Gastrocnemius medialis (tissue), 4 donors: Measurements from ENCODE around the gene TAF11L13.

ENCODE experiments used
- CTCF ChIP-seq, 5 experiments: fragments of 450-650 bp in 3 of 5; fragments of 200-600 bp in 2 of 5; sonication (generic) in 2 of 5; IDR thresholded peaks in 4 of 5; conservative IDR thresholded peaks in 1 of 5; 1 replicate in 4 of 5; 2 replicates in 1 of 5; pipeline ENCODE4 v1.5.1; 2016 to 2019; ENCODE audit warnings: antibody characterized with exemption in 5 of 5, mild to moderate bottlenecking in 3 of 5, moderate library complexity in 3 of 5
- POLR2A ChIP-seq, 2 donors: fragments of 450-650 bp; IDR thresholded peaks; one replicate each; pipeline ENCODE4 v1.6.1; 2017; ENCODE audit warnings: antibody characterized with exemption in 2 of 2, mild to moderate bottlenecking in 2 of 2, moderate library complexity in 2 of 2

GRCh38 chr5:17614872-17615605 lies 16.8 kb upstream of the TAF11L13 start:
- no peak for TF ChIP-seq CTCF (IDR thresholded peaks at IDR 0.05 in 4 of 5, conservative IDR thresholded peaks at IDR 0.05 in 1 of 5)
- no peak for TF ChIP-seq POLR2A (IDR thresholded peaks at IDR 0.05)
